H1 (cell line): ENCODE data around the gene EMC10. TPM values are rescaled to one million over a fixed set of nuclear protein-coding genes. Genes with fewer than 3 reads are reported as not detected.

ENCODE experiments used
- ATF2 ChIP-seq: IDR thresholded peaks from 2 replicates; pipeline ENCODE4 v1.6.1; 2012; ENCODE audit warnings: low read length, inconsistent platforms
- CHD7 ChIP-seq: fragments of 300-600 bp; sonication (generic); IDR thresholded peaks from 2 replicates; pipeline ENCODE4 v1.7.1; 2012; ENCODE audit warnings: low read length, moderate library complexity, mild to moderate bottlenecking, inconsistent platforms; ENCODE audit not compliant: insufficient replicate concordance
- EP300 ChIP-seq, 2 experiments: IDR thresholded peaks; 1 replicate in 1 of 2; 2 replicates in 1 of 2; pipeline ENCODE4 v1.6.1; 2011 to 2012; ENCODE audit warnings: low read depth in 2 of 2, low read length in 2 of 2, mild to moderate bottlenecking in 2 of 2, borderline replicate concordance in 1 of 2, inconsistent platforms in 1 of 2, moderate library complexity in 1 of 2
- NRF1 ChIP-seq: IDR thresholded peaks from 2 replicates; pipeline ENCODE4 v1.6.1; 2011; ENCODE audit warnings: mild to moderate bottlenecking, low read depth, low read length, improper control_type of control experiment
- RBBP5 ChIP-seq: IDR thresholded peaks from 2 replicates; pipeline ENCODE4 v1.7.1; 2012; ENCODE audit warnings: low read depth, mild to moderate bottlenecking, inconsistent platforms, low read length, moderate library complexity, borderline replicate concordance
- RNF2 ChIP-seq: fragments of 200-900, 300-1000 bp; sonication (generic); IDR thresholded peaks from 2 replicates; pipeline ENCODE4 v1.7.1; 2016; ENCODE audit warnings: borderline replicate concordance, low read depth, mild to moderate bottlenecking, antibody characterized with exemption, low read length; ENCODE audit not compliant: poor library complexity, severe bottlenecking; ENCODE audit errors: missing control alignments
- TAF1 ChIP-seq: IDR thresholded peaks from 2 replicates; pipeline ENCODE4 v1.6.1; 2011; ENCODE audit warnings: mild to moderate bottlenecking, low read depth, low read length
- TBP ChIP-seq: IDR thresholded peaks from 2 replicates; pipeline ENCODE4 v1.6.1; 2011; ENCODE audit warnings: low read depth, low read length, improper control_type of control experiment
- polyA plus RNA-seq, 7 experiments: library from polyadenylated mRNA; depleted of rRNA in 3 of 7; stranded (reverse) in 5 of 7; unstranded in 2 of 7; fragments of >200 nt in 5 of 7; fragments of 200-250 nt in 2 of 7; gene quantifications; 1 replicate in 5 of 7; 2 replicates in 1 of 7; 4 replicates in 1 of 7; pipeline versions ENCODE4 v1.2.1 to v1.2.3, GENCODE V29; 2011 to 2013; ENCODE audit warnings: missing spikeins in 2 of 7, mixed read lengths in 2 of 7
- total RNA-seq: library from RNA; stranded (reverse); fragmentation: NEBNext Ultra II Directional; extraction: Animal tissue kit (Norgen Biotek cat#: 25700); gene quantifications from 2 replicates; pipeline ENCODE4 v1.2.1, GENCODE V29; 2021

The EMC10 gene
- total and polyA plus RNA-seq, 2 of the 8 experiments (the other 6 are each of a cell fraction or from before 2014, with no cell fraction given): 77.6 to 103 TPM

GRCh38 chr19:50476224-50476906 lies at the start of gene EMC10, which contains the start of gene GARIN5A (continued):
- no peak for TF ChIP-seq CHD7
- TF ChIP-seq RNF2: no peak
- no peak for TF ChIP-seq RBBP5
- TF ChIP-seq TAF1: peak; percentile 93
- peak; percentile 73 for TF ChIP-seq TBP
- TF ChIP-seq NRF1: peak; percentile 100
- no peak for TF ChIP-seq EP300 (IDR thresholded peaks at IDR 0.05; ENCODE audit: borderline replicate concordance in 1 of 2, low read depth in 2 of 2, low read length in 2 of 2)
- TF ChIP-seq ATF2: peak; percentile 98
